Adipose tissue (tissue), 3 donors: ENCODE data around the gene RTF2. TPM values are rescaled to one million over a fixed set of nuclear protein-coding genes. Genes with fewer than 3 reads are reported as not detected.

ENCODE experiments used
- H3K27ac ChIP-seq: one replicate; pipeline ENCODE4 v1.5.1; 2013; ENCODE audit warnings: low read depth, low read length
- WGBS, 3 donors: extraction: QIAGEN DNeasy Blood & Tissue Kit; methylation state at CpG; one replicate each; pipeline ENCODE4 v1.1.7; 2013; 5-methylcytosine and 5-hydroxymethylcytosine counted together
- polyA plus RNA-seq, 3 donors: library from polyadenylated mRNA; stranded (reverse); fragments of 200-250 nt; gene quantifications; one replicate each; pipeline ENCODE4 v1.2.3, GENCODE V29; 2013
- donor health status: healthy with polysubstance abuse.
- donor health status: Bipolar disorder and iron deficiency.
- donor health status: healthy.

The RTF2 gene
- polyA plus RNA-seq, 3 donors = 38.4 to 90.2 (median 74.3) TPM

DNA sequence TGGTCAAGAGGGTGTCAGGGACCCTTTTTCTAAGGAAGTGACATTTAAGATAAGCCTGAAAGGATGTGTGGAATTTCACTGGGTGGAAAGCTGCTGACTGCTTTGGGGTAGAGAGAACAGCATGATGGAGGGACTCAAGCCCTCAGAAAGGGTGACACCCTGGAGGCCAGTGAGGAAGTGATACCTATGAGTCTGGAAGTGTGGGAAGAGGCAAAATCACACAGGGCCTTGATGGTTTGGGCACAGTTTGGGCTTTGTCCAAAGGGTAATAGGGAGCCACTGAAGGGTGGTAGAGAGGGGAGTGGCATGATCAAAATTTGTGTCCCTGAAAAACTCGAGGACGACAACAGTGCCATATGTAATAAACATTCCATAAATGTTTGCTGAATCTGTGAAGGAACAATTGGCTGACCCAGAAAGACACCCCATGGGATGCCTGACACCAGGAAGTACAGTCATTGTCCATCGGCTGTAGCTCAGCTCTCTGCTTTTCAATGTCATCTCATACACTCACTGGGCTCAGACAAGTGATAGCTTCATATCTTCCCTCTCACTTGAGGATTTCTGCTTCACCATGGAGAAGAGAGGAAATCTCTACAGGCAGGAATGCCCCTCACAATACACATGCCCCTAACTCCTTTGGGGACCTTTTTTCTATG lies 35.1 kb upstream of the RTF2 start:
- no peak overlapping the region for H3K27ac ChIP-seq
- 55 to 72% (median 64%) methylated on average over 3 of the region's 3 CpGs for WGBS, 3 donors

DNA sequence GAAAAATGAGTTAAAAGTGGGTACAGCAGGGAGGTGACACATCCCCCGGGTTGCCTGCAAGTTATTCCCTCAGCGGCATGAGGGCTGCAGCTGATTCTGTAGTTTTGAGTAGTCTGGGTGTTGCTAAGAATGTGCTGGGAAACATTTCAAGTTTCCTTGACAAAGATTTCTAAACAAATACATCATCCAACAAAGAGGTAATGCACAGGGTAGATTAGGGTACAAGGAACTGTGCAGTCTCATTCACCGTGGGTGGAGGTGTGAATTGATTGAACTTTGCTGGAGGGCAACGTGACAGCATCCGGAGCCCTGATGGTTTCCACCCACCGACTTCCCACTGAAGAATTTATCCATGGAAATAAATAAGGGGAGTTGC lies 34.6 kb upstream of the RTF2 start:
- H3K27ac ChIP-seq = no peak overlapping the region
- WGBS, 3 donors = 37 to 51% (median 47%) methylated on average over 6 of the region's 6 CpGs

GRCh38 chr20:56437196-56437960 lies 31.0 kb upstream of the RTF2 start:
- 84 to 94% (median 94%) methylated on average over 20 of the region's 20 CpGs for WGBS, 3 donors
- no peak overlapping the region for H3K27ac ChIP-seq

DNA sequence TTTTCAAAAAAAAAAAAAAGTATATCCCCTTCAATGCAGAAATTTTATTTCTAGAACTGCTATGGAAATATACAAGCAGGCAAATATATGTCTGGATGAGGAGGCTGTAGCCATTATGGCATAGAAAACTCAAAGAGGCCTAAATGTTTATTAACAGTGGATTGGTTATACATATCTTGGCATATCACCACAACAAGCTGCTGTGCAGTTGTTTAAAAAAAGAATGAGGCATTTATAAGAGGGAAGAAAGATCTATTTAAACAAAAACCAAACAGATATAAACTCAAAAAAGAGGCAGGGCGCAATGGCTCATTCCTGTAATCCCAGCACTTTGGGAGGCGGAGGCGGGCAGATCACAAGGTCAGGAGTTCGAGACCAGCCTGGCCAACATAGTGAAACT lies 30.1 kb upstream of the RTF2 start:
- 92 to 97% (median 96%) methylated on average over 4 of the region's 4 CpGs for WGBS, 3 donors
- no peak overlapping the region for H3K27ac ChIP-seq

GRCh38 chr20:56439771-56440291 lies 28.6 kb upstream of the RTF2 start:
- H3K27ac ChIP-seq = no peak overlapping the region
- whole genome bisulfite sequencing, 3 donors = 34 to 56% (median 37%) methylated on average over 5 of the region's 5 CpGs

DNA sequence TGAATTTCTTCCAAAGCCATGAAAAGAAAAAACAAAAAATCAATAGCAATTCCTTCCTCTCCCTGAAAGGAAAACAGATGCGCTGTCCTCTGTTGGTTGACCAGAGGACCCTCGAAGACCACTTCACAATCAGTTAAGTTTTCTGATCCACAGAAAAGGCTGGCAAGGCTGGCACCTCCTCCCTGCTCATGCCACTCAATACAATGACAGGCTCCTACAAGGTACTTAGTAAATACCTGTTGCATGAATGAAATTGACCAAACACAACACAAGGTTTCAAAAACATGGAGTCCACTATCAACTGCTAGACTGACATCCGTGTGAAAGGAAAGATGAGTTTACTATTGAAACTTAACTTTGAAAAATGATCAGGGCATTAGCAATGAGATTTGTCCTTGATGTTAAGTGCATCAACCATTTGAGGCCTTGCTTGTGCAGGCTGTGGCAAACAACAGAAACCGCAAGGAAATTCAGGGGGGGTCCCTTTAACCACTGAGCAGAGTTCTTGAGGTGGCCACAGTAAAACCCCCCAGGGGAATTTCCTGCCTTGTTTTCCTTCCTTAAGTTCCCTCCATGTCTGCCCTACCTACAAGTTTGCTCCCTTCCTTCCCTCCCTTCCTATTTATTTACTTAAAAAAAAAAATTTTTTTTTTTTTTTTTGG lies 27.9 kb upstream of the RTF2 start:
- WGBS, 3 donors = 63 to 67% (median 66%) methylated on average over 4 of the region's 4 CpGs
- H3K27ac ChIP-seq = no peak overlapping the region

- WGBS, 3 donors = 81 to 82% (median 81%) methylated on average over 17 of the region's 17 CpGs
- H3K27ac ChIP-seq = no peak overlapping the region
These were observed 25.8 kb upstream of the RTF2 start for GRCh38 chr20:56442389-56443365.

- 52 to 62% (median 59%) methylated on average over 27 of the region's 27 CpGs for WGBS, 3 donors
- H3K27ac ChIP-seq = no peak overlapping the region
These were observed 24.5 kb upstream of the RTF2 start for GRCh38 chr20:56443654-56444540.

DNA sequence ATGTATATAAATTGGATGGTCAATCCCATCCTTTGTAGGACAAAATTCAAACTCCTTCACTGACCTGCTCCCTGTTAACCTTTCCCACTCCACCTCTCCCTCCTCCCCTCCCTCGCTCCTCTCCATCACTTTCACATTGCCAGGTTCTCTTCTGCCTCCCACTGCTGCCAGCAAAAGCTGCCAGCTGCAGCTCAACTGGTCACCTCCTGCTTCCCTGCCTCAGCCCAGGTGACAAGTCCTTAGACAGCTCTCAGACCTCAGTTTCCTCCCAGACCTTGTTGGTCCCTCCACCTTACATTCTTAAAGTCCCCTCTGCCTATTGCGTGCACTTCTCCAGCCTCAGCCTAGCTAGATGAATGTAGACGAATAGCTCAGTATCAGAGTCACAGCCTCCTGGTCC lies 23.3 kb upstream of the RTF2 start:
- H3K27ac ChIP-seq = no peak overlapping the region
- WGBS, 3 donors = 85 to 94% (median 88%) methylated on average over 3 of the region's 3 CpGs

GRCh38 chr20:56445540-56445939 lies 22.9 kb upstream of the RTF2 start:
- 80 to 94% (median 90%) methylated on average over 16 of the region's 16 CpGs for WGBS, 3 donors
- H3K27ac ChIP-seq = no peak overlapping the region

DNA sequence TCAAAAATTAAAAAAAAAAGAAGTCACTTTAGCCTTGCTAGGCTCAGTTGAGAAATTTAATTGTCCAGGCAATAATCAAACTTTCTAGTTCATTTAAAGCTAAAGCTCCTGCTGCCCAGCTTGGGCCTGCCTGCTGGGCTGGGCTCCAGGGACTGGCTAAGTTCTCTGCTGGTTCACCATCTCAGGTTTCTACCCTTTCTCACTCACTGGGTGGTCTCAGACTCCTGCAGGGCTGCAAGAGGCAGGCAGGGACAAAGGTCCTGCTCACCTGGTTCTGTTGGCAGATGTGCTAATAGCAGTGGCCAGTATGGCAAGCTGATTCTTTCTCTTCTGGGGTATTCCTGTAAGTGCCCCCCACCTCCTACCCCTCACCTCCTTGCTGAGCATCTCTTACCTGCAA lies 21.2 kb upstream of the RTF2 start:
- H3K27ac ChIP-seq = no peak overlapping the region

DNA sequence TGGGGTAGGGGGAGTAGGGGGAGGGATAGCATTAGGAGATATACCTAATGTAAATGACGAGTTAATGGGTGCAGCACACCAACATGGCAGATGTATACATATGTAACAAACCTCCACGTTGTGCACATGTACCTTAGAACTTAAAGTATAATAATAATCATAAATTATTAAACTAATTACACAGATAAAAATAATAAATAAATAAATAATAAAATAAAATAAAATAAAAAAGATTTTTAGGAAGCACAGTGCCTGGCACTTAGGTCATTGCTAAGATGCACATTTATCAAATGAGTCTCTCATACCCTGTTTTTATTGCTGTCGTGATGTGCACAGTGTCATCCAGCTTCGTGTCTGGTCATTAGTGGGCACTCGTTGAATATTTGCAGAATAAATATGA lies 19.0 kb upstream of the RTF2 start:
- no peak overlapping the region for H3K27ac ChIP-seq
- 75 to 94% (median 91%) methylated on average over 5 of the region's 5 CpGs for WGBS, 3 donors

- 67 to 76% (median 75%) methylated on average over 13 of the region's 13 CpGs for WGBS, 3 donors
- H3K27ac ChIP-seq = no peak overlapping the region
These were observed 17.2 kb upstream of the RTF2 start for GRCh38 chr20:56451056-56451765.

- 63 to 73% (median 69%) methylated on average over 5 of the region's 5 CpGs for WGBS, 3 donors
- H3K27ac ChIP-seq = no peak overlapping the region
These were observed 15.1 kb upstream of the RTF2 start for GRCh38 chr20:56453352-56453751.

GRCh38 chr20:56454754-56455153 lies 13.7 kb upstream of the RTF2 start:
- 73 to 92% (median 89%) methylated on average over 7 of the region's 7 CpGs for WGBS, 3 donors
- no peak overlapping the region for H3K27ac ChIP-seq

- H3K27ac ChIP-seq = no peak overlapping the region
- 64 to 82% (median 70%) methylated on average over 22 of the region's 22 CpGs for WGBS, 3 donors
These were observed 10.1 kb upstream of the RTF2 start for GRCh38 chr20:56458206-56458821.
